Cortex of kidney (tissue), 1 donor: ENCODE results near the gene AQR.
"Not testable (repeated sequence)": the region's sequence is repeated elsewhere in the genome, so short reads cannot be mapped to it uniquely, and the experiment has no call there.

Source experiments
- DNase-seq: peaks from one replicate; lab custom pipeline; 2025; lab: John Stamatoyannopoulos, UW

The AQR gene

DNA sequence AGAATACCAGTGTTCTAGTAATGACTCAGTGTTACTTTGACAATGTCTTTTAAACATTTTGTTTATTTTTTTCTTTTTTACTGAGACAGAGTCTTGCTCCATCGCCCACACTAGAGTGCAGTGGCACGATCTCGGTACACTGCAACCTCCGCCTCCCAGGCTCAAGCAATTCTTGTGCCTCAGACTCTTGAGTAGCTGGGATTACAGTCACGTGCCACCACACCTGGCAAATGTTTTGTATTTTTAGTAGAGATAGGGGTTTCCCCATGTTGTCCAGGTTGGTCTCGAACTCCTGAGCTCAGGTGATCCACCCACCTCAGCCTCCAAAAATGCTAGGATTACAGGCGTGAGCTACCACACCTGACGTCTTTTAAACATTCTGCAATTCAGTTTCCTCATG lies 15.7 kb downstream of the AQR start:
- DNase-seq = no peak

DNA sequence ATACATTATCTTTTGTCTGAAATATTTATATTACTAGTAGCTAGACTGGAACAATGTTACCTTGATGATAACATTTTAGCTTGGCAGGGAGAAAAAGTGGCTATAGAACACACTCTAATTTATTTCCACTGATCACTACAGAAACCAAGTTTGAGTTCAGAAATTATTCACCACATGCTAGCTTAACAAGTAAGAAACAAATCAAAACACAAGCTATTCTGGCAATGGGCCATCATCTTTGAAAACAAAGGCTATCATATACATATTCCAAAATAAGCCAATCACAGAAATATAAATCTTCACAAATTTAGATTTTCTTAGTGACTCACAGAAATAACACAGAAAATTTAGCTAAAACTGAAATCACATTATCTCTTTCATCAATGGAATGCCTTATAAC lies 17.1 kb downstream of the AQR start:
- no peak for DNase-seq

DNA sequence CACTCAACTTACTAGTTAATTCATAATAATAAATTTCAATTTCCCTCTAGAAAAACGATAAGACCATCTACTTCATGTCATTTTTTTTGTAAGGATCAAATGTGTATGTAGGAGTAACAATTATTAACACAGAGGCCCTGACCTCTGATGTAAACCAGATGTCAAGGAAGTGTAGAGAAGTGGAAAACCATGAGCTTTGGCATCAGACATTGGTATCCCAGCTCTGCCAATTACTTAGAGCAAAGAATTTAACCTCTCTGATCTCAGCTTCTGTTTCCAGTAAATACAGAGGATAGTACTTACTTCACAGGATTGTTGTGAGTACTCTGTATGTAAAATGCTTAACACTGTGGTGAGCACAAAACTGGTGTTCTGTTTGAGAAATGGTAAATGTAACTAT lies 17.5 kb downstream of the AQR start:
- DNase-seq = no peak

DNA sequence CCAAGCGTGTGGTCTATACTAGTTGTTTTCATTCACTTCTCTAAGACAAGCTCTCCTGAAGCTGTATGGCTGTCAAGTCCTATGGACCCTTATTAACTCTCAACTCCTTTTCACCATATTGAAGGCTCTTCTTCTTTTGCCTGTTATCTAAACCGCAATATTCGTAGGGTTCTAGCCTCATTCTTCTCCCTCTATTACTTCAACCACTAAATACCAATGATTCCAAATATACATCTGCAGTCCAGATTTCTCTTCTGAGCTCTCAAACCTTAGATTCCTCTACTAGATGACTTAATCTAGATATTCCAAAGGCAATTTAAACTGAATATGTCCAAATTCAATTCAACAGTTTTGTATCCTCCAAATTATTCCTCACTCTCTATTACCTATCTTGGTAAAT lies 24.6 kb downstream of the AQR start:
- DNase-seq = no peak

DNA sequence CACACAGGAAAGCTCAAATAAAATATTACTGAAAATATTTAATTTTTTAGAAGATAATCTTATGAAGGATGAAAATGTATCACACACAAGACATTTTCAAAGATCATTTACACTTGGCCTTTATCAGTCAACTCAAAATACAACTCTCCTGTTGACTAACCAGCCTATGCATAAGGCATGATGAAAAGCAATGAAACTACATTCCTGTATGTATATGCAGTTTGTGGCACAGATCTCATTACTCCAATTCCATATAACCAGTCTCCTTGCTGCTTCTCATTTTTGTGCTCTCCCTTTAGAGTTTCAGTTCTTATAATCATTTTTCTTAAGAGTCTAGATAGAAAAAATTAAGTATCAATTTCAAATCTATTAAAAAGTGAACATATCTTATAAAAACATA lies 25.8 kb downstream of the AQR start:
- DNase-seq = no peak

DNA sequence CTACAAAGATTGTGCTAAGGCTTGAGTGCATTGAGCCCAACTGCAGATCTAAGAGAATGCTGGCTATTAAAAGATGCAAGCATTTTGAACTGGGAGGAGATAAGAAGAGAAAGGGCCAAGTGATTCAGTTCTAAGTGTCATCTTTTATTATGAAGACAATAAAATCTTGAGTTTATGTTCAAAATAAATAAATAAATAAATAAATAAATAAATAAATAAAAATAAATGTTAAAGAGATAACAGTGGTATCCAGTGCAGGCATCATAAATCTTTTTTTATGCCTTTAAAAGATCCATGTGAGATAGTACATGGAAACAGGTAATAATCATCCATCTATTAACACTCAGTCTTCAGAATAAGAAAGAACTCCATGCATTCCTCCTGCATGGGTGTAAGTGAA lies 26.3 kb downstream of the AQR start:
- not testable (repeated sequence) for DNase-seq

DNA sequence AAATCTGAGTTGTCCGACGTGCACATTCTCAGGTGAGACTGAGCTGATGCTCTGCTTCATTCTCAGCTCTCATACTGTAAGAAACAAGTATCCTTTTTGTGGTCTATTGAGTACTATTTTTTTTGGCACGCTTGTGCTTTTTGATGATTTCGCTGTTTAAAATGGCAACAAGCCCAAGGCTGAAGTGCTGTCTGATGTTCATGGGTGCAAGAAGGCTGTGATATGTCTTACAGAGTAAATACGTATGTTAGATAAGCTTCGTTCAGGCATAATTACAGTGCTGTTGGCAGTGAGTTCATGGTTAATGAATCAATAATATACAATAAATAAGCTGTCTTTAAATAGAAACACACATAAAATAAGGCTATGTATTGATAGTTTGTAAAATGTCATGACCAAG lies 27.2 kb downstream of the AQR start:
- no peak for DNase-seq

DNA sequence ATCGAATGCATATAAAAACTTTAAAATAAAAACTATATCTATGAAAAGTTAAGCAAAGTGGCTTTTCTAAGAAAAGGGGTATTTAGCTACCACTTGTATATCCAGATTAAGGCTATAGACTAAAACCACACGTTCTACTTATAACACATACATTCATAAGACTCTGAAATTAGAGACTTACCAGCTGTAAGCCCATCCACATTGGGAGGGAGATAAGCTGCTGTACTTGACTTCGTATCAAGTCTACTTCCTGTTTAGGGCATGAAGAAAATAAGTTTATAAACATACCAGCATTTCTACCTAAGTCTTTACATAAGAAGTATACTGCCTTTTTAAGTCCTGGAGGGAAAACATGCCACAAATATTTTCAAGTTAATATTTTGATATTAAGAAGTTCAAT lies 27.7 kb downstream of the AQR start:
- DNase-seq = no peak

DNA sequence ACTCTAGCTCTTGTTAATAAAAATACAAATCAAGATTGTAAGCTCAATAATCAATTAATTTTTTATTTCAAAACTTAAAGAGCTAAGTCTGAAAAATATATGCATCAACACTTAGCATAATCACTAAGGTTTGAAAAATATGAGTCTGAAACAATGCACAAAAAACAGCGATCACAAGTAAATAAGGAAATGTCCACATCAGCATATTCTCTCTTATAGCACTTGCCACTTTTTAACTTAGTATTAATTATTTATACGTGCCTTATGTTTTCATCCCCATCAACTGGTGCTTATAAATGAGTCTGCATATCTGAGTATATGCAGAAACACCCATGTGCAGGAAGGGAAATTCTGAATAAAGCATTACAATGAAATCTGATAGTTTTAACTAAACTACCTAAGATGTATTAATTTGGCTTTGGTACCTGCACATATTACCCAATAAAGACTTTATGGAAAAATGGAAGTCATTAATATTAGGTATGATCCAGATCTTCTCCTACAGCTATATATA lies 28.3 kb downstream of the AQR start:
- no peak for DNase-seq

DNA sequence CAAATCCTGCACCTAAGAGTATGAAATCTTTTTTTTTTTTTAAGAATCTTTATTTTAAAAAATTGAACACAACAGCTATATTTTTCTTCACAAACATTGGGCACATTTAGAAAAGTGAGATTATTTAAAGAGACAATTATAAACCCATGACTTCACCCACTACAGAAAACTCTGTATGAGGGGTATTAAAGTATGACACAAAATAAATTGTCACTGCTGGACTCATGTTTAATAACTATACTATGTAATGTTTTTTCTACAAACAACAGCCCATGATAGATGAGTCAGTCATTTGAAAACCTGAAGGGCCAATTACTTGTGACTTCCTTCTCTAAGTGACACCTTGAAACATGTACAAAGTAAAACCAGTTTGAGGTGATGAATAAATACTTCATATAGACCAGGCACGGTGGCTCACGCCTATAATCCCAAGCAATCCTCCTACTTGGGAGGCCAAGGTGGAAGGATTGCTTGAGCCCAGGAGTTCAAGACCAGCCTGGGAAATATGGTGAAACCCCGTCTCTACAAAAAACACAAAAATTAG lies 36.0 kb downstream of the AQR start:
- no peak for DNase-seq

DNA sequence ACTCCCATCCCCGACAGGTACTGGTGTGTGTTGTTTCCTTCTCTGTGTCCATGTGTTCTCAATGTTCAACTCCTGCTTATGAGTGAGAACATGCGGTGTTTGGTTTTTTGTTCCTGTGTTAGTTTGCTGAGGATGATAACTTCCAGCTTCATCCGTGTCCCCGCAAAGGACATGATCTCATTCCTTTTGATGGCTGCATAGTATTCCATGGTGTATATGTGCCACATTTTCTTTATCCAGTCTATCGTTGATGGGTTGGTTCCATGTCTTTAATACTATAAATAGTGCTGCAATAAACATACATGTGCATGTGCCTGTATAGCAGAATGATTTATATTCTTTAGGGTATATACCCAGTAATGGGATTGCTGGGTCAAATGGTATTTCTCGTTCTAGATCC lies 41.2 kb downstream of the AQR start:
- DNase-seq = not testable (repeated sequence)

DNA sequence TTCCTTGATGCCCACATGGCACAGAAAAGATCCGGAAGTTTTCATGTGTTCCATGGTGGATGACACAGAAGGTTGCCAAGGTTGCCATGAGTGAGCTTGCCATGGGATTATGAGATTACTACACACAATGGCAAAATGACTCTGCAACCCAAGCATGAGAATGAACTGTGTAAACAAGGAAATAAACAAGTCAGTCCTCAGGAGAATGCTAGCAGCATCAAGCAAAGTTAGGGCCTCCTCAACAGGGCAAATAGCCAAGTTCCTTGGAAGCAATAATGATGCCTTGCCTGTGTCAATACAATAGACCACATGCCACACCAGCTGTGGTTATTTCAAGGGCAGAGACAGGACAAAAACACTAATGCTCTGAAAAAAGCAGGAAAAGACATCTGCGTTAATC lies 41.8 kb downstream of the AQR start:
- no peak for DNase-seq

DNA sequence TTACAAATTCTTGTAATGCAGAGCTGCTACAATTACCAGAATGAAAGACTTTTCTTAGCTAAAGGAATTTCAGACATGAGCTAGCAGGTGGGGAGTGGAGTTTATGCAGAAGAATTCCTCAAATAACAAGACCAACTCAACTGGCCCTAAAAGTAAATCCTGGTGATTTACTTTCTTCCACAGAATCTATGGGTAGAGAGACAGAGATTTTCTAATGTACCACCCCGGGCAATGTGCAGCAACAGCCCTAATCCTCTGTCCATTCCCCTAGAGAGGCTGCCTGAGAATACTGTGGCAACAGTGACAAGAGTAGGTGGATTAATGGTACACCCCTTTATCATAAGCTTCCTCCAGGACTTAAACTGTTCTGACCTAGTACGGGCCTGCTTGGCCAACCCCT lies 55.2 kb downstream of the AQR start:
- no peak for DNase-seq

DNA sequence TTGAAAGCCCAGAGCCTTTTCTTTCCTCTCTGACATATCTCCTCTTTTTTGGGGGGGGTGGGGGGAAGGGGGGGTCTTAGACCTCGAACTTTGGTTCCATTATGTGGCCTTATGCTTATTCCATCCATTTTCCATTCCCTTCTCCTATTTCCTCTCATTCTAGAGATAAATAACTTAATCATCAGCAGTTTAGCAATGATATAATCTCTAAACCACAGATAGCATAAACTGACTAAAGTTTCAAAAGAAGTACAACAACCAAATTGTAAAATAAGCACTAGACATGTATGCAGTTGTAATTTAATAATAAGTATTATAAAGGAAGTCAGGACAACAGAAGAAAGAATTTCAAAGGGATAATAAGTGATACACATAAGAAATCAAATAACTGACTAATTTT lies 64.5 kb downstream of the AQR start:
- DNase-seq = no peak

DNA sequence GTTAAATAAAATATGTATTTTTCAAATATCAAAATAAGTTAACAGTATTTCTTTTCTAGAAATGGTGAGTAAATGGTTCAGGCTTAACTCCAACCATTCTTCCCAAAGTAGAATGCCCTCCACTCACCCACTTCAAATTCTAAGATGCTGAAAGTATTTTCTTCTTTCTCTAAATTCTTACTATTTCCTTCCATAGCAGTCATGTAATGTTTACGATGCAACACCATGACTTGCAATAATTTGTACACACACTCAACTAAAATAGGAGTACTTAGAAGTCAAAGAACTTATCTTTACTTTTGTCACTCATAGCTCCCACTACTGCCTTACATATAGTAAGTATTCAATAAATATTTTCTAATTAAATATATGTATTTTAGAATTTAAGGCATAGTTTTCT lies 65.0 kb downstream of the AQR start:
- DNase-seq = no peak

DNA sequence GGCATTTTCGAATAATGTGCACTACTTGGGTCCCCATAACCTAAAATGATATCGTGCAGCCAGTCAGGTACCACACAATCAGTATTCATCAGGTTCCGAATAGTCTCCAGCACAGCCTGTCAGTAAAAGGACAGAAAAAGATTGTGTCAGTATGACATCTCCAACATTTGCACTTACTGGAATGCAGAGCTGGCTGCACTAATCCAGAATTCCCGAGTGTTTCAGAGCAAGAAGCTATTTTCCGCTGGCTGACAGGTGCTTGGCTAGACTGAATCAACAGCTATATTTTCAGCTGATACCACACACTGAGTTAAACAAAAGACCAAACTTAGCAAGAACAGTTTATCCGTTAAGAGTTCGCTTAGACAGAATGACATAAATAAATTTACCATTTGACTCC lies 68.8 kb downstream of the AQR start:
- no peak for DNase-seq

DNA sequence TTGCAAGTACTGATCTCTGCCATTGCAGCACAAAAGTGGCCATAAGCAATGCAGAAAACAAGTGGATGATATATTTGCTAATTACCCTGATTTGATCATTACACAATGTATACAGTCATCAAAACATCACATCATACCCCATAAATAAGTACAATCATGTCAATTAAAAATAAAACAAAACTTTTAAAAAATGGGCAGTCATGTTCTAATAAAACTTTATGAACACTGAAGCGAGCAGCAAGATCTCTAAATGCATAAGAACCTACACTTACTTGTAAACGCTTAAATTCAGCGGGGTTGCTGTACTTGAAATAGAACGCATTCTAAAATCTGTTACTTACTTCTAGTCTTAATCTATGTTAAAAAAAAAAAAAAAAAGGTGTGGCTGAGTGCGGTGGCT lies 73.4 kb downstream of the AQR start:
- DNase-seq = no peak

DNA sequence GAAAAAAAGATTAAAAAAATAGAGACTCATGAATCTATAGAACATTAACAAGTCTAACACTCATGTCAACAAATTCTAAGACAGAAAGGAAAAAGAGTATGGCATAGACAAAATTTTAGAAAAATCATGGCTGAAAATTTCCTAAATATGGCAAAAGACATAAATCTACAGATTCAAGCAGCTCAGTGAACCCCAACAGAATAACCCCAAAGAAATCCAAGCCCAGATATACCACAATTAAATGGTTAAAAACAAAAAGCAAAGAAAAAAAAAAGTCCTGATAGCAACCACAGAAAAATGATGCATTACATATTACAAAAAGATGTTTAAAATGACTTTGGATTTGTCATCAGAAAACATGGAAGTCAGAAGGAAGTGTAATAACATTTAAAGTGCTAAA lies 75.6 kb downstream of the AQR start:
- no peak for DNase-seq

DNA sequence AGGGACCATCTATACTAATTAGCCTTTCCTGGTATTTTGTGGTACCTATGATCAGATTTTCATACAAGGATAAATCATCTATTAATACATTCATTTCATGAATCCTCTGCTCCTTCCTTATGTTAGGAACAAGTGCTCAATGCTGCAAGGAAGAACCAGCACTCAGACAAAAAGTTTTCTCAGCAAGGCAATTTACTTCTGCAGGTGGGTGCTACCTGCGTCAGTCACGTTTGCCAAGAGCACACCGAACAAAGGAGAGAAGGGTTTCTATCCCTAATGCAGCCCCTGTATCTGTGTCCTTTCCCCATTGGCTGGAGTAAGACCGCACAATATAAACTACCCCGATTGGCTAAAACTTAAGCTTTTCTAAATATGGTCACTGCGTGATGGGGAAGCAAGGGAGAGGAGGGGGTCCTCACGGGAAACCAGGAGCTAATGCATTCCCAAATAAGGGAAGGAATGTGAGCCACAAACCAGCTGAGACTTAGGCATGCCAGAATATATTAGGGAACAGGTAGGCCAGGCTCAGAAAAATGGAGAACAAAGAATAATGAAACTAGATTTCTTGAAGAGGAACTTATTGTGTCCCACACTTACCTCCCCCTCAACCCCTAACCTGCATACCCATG lies 76.5 kb downstream of the AQR start:
- DNase-seq = no peak

DNA sequence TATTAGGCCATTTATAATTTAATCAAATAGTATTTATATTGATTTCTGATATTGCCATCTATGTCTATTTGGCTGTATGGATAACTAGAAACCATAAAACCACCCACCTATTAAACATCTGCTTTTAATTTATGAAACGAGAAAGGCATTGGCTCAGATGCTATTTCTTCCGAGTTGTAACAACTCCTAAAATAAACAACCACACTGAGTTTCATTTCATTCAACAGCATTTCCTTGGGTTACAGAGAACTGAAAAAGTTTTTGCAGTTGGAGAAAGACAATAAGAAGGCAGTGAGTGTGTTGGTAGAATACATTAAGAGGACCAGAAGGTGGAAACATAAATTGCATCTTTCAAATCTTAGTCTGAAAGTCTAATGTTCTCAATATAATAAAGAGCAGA lies 79.1 kb downstream of the AQR start:
- no peak for DNase-seq

DNA sequence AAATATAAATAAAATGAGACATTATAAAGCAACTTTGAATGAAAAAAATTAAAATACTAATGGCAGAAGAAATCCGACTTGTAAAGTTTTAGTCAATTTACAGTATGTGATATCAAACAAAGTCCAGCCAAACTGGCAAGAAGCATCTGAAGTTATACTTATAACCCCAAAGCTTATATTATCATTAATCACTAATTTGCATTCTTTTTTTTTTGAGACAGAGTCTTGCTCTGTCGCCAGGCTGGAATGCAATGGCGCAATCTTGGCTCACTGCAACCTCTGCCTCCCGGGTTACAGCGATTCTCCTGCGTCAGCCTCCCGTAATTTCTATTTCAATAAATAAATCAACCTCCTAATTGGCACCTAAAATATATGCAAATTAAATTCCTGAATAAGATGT lies 80.1 kb downstream of the AQR start:
- DNase-seq = no peak

DNA sequence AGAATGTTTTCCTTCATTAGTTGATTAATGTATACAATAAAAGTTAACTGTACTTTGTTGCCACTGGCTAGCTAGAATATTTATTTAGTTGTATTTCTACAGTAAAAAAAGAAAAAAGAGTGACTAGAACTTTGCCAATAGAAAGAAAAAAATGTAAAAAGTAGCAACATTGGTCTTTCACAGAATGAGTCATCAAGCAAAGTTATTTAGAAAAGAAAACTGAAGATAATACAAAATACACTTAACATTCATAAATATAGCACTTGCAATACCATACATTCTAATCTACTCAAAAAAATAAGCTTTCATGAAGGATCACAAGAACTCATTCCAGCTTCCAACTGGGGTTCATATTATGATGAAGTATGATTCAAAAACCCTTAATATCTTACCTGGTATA lies 83.4 kb downstream of the AQR start:
- DNase-seq = no peak

DNA sequence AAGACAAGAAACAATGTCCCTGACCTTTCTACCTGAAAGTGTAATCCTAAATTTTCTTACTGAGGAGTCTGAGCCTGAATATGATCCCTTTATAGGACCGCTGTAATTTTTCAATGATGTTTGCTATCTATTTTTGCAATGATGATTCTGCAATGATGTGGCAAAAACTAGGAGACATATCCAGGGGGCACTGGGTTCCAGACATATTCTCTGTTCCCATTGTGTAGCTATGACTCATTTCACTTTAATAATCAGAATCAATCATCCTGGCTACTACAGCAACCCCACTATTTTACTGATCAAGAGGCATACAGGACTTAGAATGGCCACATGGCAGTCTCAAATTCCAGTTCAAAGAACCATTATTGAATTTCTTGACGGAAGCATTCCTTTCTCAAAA lies 85.9 kb downstream of the AQR start:
- DNase-seq = no peak

DNA sequence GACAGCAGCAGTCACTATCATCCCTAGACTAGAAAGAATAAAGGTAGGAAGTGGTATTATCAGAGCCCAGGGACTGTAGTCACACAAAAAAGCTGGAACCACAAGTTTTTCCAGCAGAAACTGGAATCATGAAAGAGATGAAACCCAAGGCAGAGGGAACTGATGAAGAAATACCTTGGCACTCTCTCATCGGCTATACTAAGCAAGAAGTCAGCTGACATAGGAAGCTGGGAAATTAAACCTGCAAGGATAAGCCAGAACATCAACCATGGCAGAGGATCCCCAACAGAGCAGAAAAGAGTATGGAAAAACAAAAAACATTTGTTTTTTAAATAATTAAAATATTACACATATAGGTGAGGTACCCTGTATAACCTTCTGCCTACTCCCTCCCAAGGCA lies 86.5 kb downstream of the AQR start:
- DNase-seq = no peak
